Metanephros (tissue), 2 donors: Measurements from ENCODE around the gene SLC25A29. TPM values are rescaled to one million over a fixed set of nuclear protein-coding genes. Genes with fewer than 3 reads are reported as not detected.
A peak's percentile ranks its signal among the peaks of the same experiment; 100 is the strongest.

ENCODE experiments used
- small RNA-seq: library from RNA; depleted of rRNA; stranded (forward); fragments of <200 nt; gene quantifications from one replicate; pipeline ENCODE3, GENCODE V24; 2014; ENCODE audit warnings: low replicate concordance
- total RNA-seq: library from RNA; depleted of rRNA; stranded (reverse); fragments of >200 nt; gene quantifications from one replicate; pipeline ENCODE4 v1.2.3, GENCODE V29; 2014

Gene SLC25A29
- total RNA-seq = 52.7 TPM

GRCh38 chr14:100306101-100306997 lies at the start of gene SLC25A29:
SLC25A29 (minus strand) TSS chr14:100306444; CDS start chr14:100306232, 212 bp downstream.

GRCh38 chr14:100323121-100323941 lies 17.1 kb upstream of the SLC25A29 start, which contains the start of gene SLC25A47:
SLC25A47 (plus strand) TSS chr14:100323339; CDS start chr14:100323415, 76 bp downstream.

Small RNAs within 50 kb of the gene (small RNA-seq; reads per million reads assigned to genes)
- gene MIR345 (32.0 reads per million, percentile 96 among the genes with 10 or more reads in this experiment), gene RN7SL523P (not detected)

Other genes starting within 250 kb of the SLC25A29 start
- gene EVL, start 241.0 kb downstream of the SLC25A29 start, total RNA-seq = 66.4 TPM
- gene DEGS2, start 146.8 kb downstream of the SLC25A29 start, total RNA-seq = 11.5 TPM
- gene YY1, start 67.3 kb downstream of the SLC25A29 start, total RNA-seq = 51.4 TPM
- gene SLC25A47, start 16.9 kb upstream of the SLC25A29 start, total RNA-seq = not detected
- gene WDR25, start 70.0 kb upstream of the SLC25A29 start, total RNA-seq = 11.2 TPM